T-helper 1 cell (primary cell): ENCODE measurements around the gene GRID1.
A peak's percentile ranks its signal among the peaks of the same experiment; 100 is the strongest.
"Not testable (repeated sequence)": the region's sequence is repeated elsewhere in the genome, so short reads cannot be mapped to it uniquely, and the experiment has no call there.

ENCODE experiments used
- DNase-seq, 5 donors: peaks; one replicate each; pipeline ENCODE4 v3.0.0-alpha.2; 2012 to 2020

GRID1 gene

GRCh38 chr10:85767891-85768290 lies 598.7 kb downstream of the GRID1 start:
- DNase-seq: no peak

- no peak for DNase-seq
Measured at GRCh38 chr10:85764108-85764507, 602.5 kb downstream of the GRID1 start.

GRCh38 chr10:85761906-85762445 lies 604.6 kb downstream of the GRID1 start:
- DNase-seq: no peak

GRCh38 chr10:85741626-85742300 lies 624.8 kb downstream of the GRID1 start:
- peak in 1 of 5 donors; percentile 6 for DNase-seq

GRCh38 chr10:85735997-85736396 lies 630.6 kb downstream of the GRID1 start:
- no peak for DNase-seq

GRCh38 chr10:85734791-85735190 lies 631.8 kb downstream of the GRID1 start:
- DNase-seq: no peak

- no peak for DNase-seq
Measured at GRCh38 chr10:85724215-85724614, 642.4 kb downstream of the GRID1 start.

- DNase-seq: no peak
Measured at GRCh38 chr10:85720931-85721590, 645.5 kb downstream of the GRID1 start.

GRCh38 chr10:85719408-85719807 lies 647.2 kb downstream of the GRID1 start:
- DNase-seq: no peak

- DNase-seq: no peak
Measured at GRCh38 chr10:85713885-85714284, 652.7 kb downstream of the GRID1 start.

- no peak for DNase-seq
Measured at GRCh38 chr10:85702768-85703167, 663.8 kb downstream of the GRID1 start.

GRCh38 chr10:85699066-85699465 lies 667.5 kb downstream of the GRID1 start:
- DNase-seq: not testable (repeated sequence)

- no peak for DNase-seq
Measured at GRCh38 chr10:85696893-85697292, 669.7 kb downstream of the GRID1 start.

- DNase-seq: no peak
Measured at GRCh38 chr10:85682621-85683020, 684.0 kb downstream of the GRID1 start.

- DNase-seq: no peak
Measured at GRCh38 chr10:85679710-85680109, 686.9 kb downstream of the GRID1 start.

- no peak for DNase-seq
Measured at GRCh38 chr10:85679061-85679460, 687.5 kb downstream of the GRID1 start.

GRCh38 chr10:85674851-85675250 lies 691.7 kb downstream of the GRID1 start:
- DNase-seq: no peak

- DNase-seq: peak in 1 of 5 donors; percentile 30
Measured at GRCh38 chr10:85673270-85673669, 693.3 kb downstream of the GRID1 start.

GRCh38 chr10:85671530-85671929 lies 695.1 kb downstream of the GRID1 start:
- peak in 1 of 5 donors; percentile 12 for DNase-seq

- DNase-seq: no peak
Measured at GRCh38 chr10:85668522-85668921, 698.1 kb downstream of the GRID1 start.

- no peak for DNase-seq
Measured at GRCh38 chr10:85667638-85668233, 698.9 kb downstream of the GRID1 start.

- no peak for DNase-seq
Measured at GRCh38 chr10:85666987-85667386, 699.6 kb downstream of the GRID1 start.

GRCh38 chr10:85666102-85666501 lies 700.5 kb downstream of the GRID1 start:
- DNase-seq: no peak

- DNase-seq: no peak
Measured at GRCh38 chr10:85665681-85666080, 700.9 kb downstream of the GRID1 start.
